ENCODE results near the gene TLR4. TPM values are rescaled to one million over a fixed set of nuclear protein-coding genes. Genes with fewer than 3 reads are reported as not detected.

TLR4 gene
- total RNA-seq, 4 donors from 2014 or later, result 9.8 to 31.5 (median 19.9) TPM

GRCh38 chr9:117679416-117679815 is 24.8 kb upstream of the TLR4 start:
- Histone ChIP-seq H3K27ac (no peak overlapping the region), H3K9me3 (no peaks in the 10 kb centered on the region), H3K36me3 (no peaks in the 10 kb centered on the region), H3K27me3 (no peaks in the 10 kb centered on the region), H3K4me1 (peaks cover 0 to 5% (median 0%) of the 10 kb centered on the region in 3 donors), H3K4me3 (no peak overlapping the region)
- no peak for TF ChIP-seq CTCF (IDR thresholded peaks at IDR 0.05)
- no peak for TF ChIP-seq POLR2A (IDR thresholded peaks at IDR 0.05)
- no peak for TF ChIP-seq EP300 (IDR thresholded peaks at IDR 0.05)
- no peak for TF ChIP-seq POLR2AphosphoS5 (IDR thresholded peaks at IDR 0.05)
- whole genome bisulfite sequencing, 2 donors (ENCODE audit: low coverage in 1 of 2), result 17 to 46% methylated on average over 2 of the region's 2 CpGs
- no peak for ATAC-seq

GRCh38 chr9:117681888-117682287 is 22.3 kb upstream of the TLR4 start:
- H3K27me3 ChIP-seq, result no peaks in the 10 kb centered on the region
- 79 to 88% methylated on average over 2 of the region's 2 CpGs for WGBS, 2 donors (ENCODE audit: low coverage in 1 of 2)
- H3K9me3 ChIP-seq, result no peaks in the 10 kb centered on the region
- peaks cover 0 to 5% (median 0%) of the 10 kb centered on the region in 3 donors for H3K4me1 ChIP-seq
- no peak for ATAC-seq
- TF ChIP-seq POLR2A (IDR thresholded peaks at IDR 0.05) (no peak), EP300 (IDR thresholded peaks at IDR 0.05) (no peak)
- H3K27ac ChIP-seq, result no peak overlapping the region
- H3K4me3 ChIP-seq, result no peak overlapping the region
- no peaks in the 10 kb centered on the region for H3K36me3 ChIP-seq

- ATAC-seq, result no peak
- no peaks in the 10 kb centered on the region for H3K9me3 ChIP-seq
- 60 to 63% methylated on average over 3 of the region's 3 CpGs for WGBS, 2 donors (ENCODE audit: low coverage in 1 of 2)
- no peak overlapping the region for H3K4me3 ChIP-seq
- peaks cover 0 to 5% (median 0%) of the 10 kb centered on the region in 3 donors for H3K4me1 ChIP-seq
- TF ChIP-seq POLR2AphosphoS5 (IDR thresholded peaks at IDR 0.05) (no peak), POLR2A (IDR thresholded peaks at IDR 0.05) (no peak), EP300 (IDR thresholded peaks at IDR 0.05) (no peak), CTCF (IDR thresholded peaks at IDR 0.05) (no peak)
- H3K27ac ChIP-seq, result no peak overlapping the region
- H3K27me3 ChIP-seq, result no peaks in the 10 kb centered on the region
- no peaks in the 10 kb centered on the region for H3K36me3 ChIP-seq
Measured at GRCh38 chr9:117682955-117683710, 21.1 kb upstream of the TLR4 start.

- ATAC-seq, result no peak
- peaks cover 0 to 3% (median 0%) of the 10 kb centered on the region in 3 donors for H3K9me3 ChIP-seq
- no peak for TF ChIP-seq EP300 (IDR thresholded peaks at IDR 0.05)
- TF ChIP-seq CTCF (IDR thresholded peaks at IDR 0.05), result no peak
- no peak for TF ChIP-seq POLR2A (IDR thresholded peaks at IDR 0.05)
- no peak for TF ChIP-seq POLR2AphosphoS5 (IDR thresholded peaks at IDR 0.05)
- no peak overlapping the region for H3K4me3 ChIP-seq
- no peaks in the 10 kb centered on the region for H3K4me1 ChIP-seq
- 88 to 93% methylated on average over 2 of the region's 2 CpGs for WGBS, 2 donors (ENCODE audit: low coverage in 1 of 2)
- no peak overlapping the region for H3K27ac ChIP-seq
- no peaks in the 10 kb centered on the region for H3K27me3 ChIP-seq
- H3K36me3 ChIP-seq, result no peaks in the 10 kb centered on the region
Measured at GRCh38 chr9:117687532-117687931, 16.7 kb upstream of the TLR4 start.

- Histone ChIP-seq H3K9me3 (peaks cover 0 to 3% (median 0%) of the 10 kb centered on the region in 3 donors), H3K27me3 (no peaks in the 10 kb centered on the region), H3K36me3 (no peaks in the 10 kb centered on the region), H3K4me3 (no peak overlapping the region), H3K4me1 (no peaks in the 10 kb centered on the region), H3K27ac (no peak overlapping the region)
- ATAC-seq, result no peak
- TF ChIP-seq POLR2A (IDR thresholded peaks at IDR 0.05), result no peak
- no peak for TF ChIP-seq POLR2AphosphoS5 (IDR thresholded peaks at IDR 0.05)
- no peak for TF ChIP-seq EP300 (IDR thresholded peaks at IDR 0.05)
- TF ChIP-seq CTCF (IDR thresholded peaks at IDR 0.05), result no peak
Measured at GRCh38 chr9:117691367-117691766, 12.8 kb upstream of the TLR4 start.
